ENCODE measurements around the gene CALML6.

DNA sequence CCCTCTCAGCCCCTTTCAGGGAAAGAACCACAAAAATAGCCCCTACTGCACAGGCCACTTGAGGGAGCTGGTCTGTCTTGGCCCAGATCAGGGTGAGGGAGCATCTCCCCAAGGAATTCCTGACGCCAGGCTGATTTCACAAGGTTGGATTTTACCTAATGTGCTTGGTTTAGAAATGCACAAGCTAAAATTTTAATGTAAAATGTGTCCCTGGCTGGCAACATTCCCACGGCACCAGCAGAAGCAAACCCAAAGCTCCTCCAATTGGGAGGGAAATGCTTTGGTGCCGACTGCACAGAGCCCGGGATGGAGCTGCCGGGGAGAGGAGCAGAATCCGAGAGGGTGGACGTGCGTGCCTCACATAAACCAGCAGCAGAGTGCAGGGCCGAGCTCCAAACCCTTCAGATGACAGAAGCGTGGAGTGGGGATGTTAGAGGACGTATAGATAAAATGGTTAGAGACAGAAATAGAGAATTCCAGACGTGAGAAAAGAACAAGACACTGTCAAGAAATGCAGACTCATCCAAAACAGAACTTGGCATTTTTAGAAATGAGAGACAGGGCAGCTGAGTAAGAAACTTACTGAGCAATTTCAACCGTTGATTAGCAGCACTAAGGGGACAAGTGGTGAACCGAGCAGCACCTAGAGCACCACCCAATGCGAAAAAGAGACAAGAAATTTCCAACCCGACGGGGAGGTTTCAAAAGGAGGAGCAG lies 45.6 kb downstream of the CALML6 start:
- TF ChIP-seq, protein P1, sequence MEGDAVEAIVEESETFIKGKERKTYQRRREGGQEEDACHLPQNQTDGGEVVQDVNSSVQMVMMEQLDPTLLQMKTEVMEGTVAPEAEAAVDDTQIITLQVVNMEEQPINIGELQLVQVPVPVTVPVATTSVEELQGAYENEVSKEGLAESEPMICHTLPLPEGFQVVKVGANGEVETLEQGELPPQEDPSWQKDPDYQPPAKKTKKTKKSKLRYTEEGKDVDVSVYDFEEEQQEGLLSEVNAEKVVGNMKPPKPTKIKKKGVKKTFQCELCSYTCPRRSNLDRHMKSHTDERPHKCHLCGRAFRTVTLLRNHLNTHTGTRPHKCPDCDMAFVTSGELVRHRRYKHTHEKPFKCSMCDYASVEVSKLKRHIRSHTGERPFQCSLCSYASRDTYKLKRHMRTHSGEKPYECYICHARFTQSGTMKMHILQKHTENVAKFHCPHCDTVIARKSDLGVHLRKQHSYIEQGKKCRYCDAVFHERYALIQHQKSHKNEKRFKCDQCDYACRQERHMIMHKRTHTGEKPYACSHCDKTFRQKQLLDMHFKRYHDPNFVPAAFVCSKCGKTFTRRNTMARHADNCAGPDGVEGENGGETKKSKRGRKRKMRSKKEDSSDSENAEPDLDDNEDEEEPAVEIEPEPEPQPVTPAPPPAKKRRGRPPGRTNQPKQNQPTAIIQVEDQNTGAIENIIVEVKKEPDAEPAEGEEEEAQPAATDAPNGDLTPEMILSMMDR (IDR thresholded peaks at IDR 0.05; ENCODE audit: low read length), result no peak
- TF ChIP-seq EZH2 (IDR thresholded peaks at IDR 0.05; ENCODE audit: borderline replicate concordance, low read length), result no peak

All from OCI-LY1 (cell line).